Measurements from ENCODE around the gene COL16A1.

Gene COL16A1

GRCh38 chr1:31665234-31665878, 38.5 kb downstream of the COL16A1 start:
- DNase-seq (ENCODE audit: insufficient read length, low spot score) (no peak), FAIRE-seq (no peak)
- no peak for TF ChIP-seq POU2F2 (IDR thresholded peaks at IDR 0.05; ENCODE audit: low read depth, low read length)
- TF ChIP-seq PAX5 (IDR thresholded peaks at IDR 0.05; ENCODE audit: insufficient read depth, low read length, severe bottlenecking) = no peak

GRCh38 chr1:31664528-31664927, 39.3 kb downstream of the COL16A1 start:
- no peak for DNase-seq (ENCODE audit: insufficient read length, low spot score)
- FAIRE-seq = no peak
- TF ChIP-seq TAF1 (IDR thresholded peaks at IDR 0.05; ENCODE audit: low read depth, low read length) (no peak), POLR2A (IDR thresholded peaks at IDR 0.05; ENCODE audit: low read depth, low read length) (no peak), SPI1 (IDR thresholded peaks at IDR 0.05; ENCODE audit: low read depth, low read length) (no peak), POU2F2 (IDR thresholded peaks at IDR 0.05; ENCODE audit: low read depth, low read length) (no peak), PAX5 (IDR thresholded peaks at IDR 0.05; ENCODE audit: insufficient read depth, low read length, severe bottlenecking) (no peak)

GRCh38 chr1:31663622-31664452, 40.0 kb downstream of the COL16A1 start:
- FAIRE-seq (peak; percentile 82), DNase-seq (ENCODE audit: insufficient read length, low spot score) (peak; percentile 81)
- TF ChIP-seq TAF1 (IDR thresholded peaks at IDR 0.05; ENCODE audit: low read depth, low read length) (no peak), POLR2A (IDR thresholded peaks at IDR 0.05; ENCODE audit: low read depth, low read length) (no peak), SPI1 (IDR thresholded peaks at IDR 0.05; ENCODE audit: low read depth, low read length) (no peak), POU2F2 (IDR thresholded peaks at IDR 0.05; ENCODE audit: low read depth, low read length) (no peak), POLR2AphosphoS5 (IDR thresholded peaks at IDR 0.05; ENCODE audit: low read depth, low read length) (no peak), PAX5 (IDR thresholded peaks at IDR 0.05; ENCODE audit: insufficient read depth, low read length, severe bottlenecking) (no peak)

GRCh38 chr1:31662463-31662862, 41.4 kb downstream of the COL16A1 start:
- FAIRE-seq (no peak), DNase-seq (ENCODE audit: insufficient read length, low spot score) (no peak)
- TF ChIP-seq POU2F2 (IDR thresholded peaks at IDR 0.05; ENCODE audit: low read depth, low read length) (no peak), POLR2AphosphoS5 (IDR thresholded peaks at IDR 0.05; ENCODE audit: low read depth, low read length) (no peak), PAX5 (IDR thresholded peaks at IDR 0.05; ENCODE audit: insufficient read depth, low read length, severe bottlenecking) (no peak), SPI1 (IDR thresholded peaks at IDR 0.05; ENCODE audit: low read depth, low read length) (no peak), TAF1 (IDR thresholded peaks at IDR 0.05; ENCODE audit: low read depth, low read length) (no peak), POLR2A (IDR thresholded peaks at IDR 0.05; ENCODE audit: low read depth, low read length) (no peak)

- FAIRE-seq (no peak), DNase-seq (ENCODE audit: insufficient read length, low spot score) (no peak)
- TF ChIP-seq TAF1 (IDR thresholded peaks at IDR 0.05; ENCODE audit: low read depth, low read length) (no peak), SPI1 (IDR thresholded peaks at IDR 0.05; ENCODE audit: low read depth, low read length) (no peak), POLR2AphosphoS5 (IDR thresholded peaks at IDR 0.05; ENCODE audit: low read depth, low read length) (no peak), PAX5 (IDR thresholded peaks at IDR 0.05; ENCODE audit: insufficient read depth, low read length, severe bottlenecking) (no peak), POU2F2 (IDR thresholded peaks at IDR 0.05; ENCODE audit: low read depth, low read length) (no peak), POLR2A (IDR thresholded peaks at IDR 0.05; ENCODE audit: low read depth, low read length) (no peak)
These were observed 42.0 kb downstream of the COL16A1 start for GRCh38 chr1:31661856-31662255.

GRCh38 chr1:31660871-31661455, 42.9 kb downstream of the COL16A1 start:
- TF ChIP-seq POLR2AphosphoS5 (IDR thresholded peaks at IDR 0.05; ENCODE audit: low read depth, low read length) (no peak), SPI1 (IDR thresholded peaks at IDR 0.05; ENCODE audit: low read depth, low read length) (no peak), POLR2A (IDR thresholded peaks at IDR 0.05; ENCODE audit: low read depth, low read length) (no peak), PAX5 (IDR thresholded peaks at IDR 0.05; ENCODE audit: insufficient read depth, low read length, severe bottlenecking) (no peak), TAF1 (IDR thresholded peaks at IDR 0.05; ENCODE audit: low read depth, low read length) (no peak), POU2F2 (IDR thresholded peaks at IDR 0.05; ENCODE audit: low read depth, low read length) (no peak)
- DNase-seq (ENCODE audit: insufficient read length, low spot score) (no peak), FAIRE-seq (no peak)

GRCh38 chr1:31659889-31660288, 43.9 kb downstream of the COL16A1 start:
- TF ChIP-seq POLR2AphosphoS5 (IDR thresholded peaks at IDR 0.05; ENCODE audit: low read depth, low read length) (no peak), TAF1 (IDR thresholded peaks at IDR 0.05; ENCODE audit: low read depth, low read length) (no peak), PAX5 (IDR thresholded peaks at IDR 0.05; ENCODE audit: insufficient read depth, low read length, severe bottlenecking) (no peak), POU2F2 (IDR thresholded peaks at IDR 0.05; ENCODE audit: low read depth, low read length) (no peak), SPI1 (IDR thresholded peaks at IDR 0.05; ENCODE audit: low read depth, low read length) (no peak), POLR2A (IDR thresholded peaks at IDR 0.05; ENCODE audit: low read depth, low read length) (no peak)
- DNase-seq (ENCODE audit: insufficient read length, low spot score) (no peak), FAIRE-seq (no peak)

- DNase-seq (ENCODE audit: insufficient read length, low spot score) (no peak), FAIRE-seq (no peak)
- no peak for TF ChIP-seq POLR2A (IDR thresholded peaks at IDR 0.05; ENCODE audit: low read depth, low read length)
- no peak for TF ChIP-seq TAF1 (IDR thresholded peaks at IDR 0.05; ENCODE audit: low read depth, low read length)
- no peak for TF ChIP-seq SPI1 (IDR thresholded peaks at IDR 0.05; ENCODE audit: low read depth, low read length)
- no peak for TF ChIP-seq PAX5 (IDR thresholded peaks at IDR 0.05; ENCODE audit: insufficient read depth, low read length, severe bottlenecking)
- no peak for TF ChIP-seq POLR2AphosphoS5 (IDR thresholded peaks at IDR 0.05; ENCODE audit: low read depth, low read length)
- no peak for TF ChIP-seq POU2F2 (IDR thresholded peaks at IDR 0.05; ENCODE audit: low read depth, low read length)
These were observed 45.1 kb downstream of the COL16A1 start for GRCh38 chr1:31658721-31659120.

- no peak for TF ChIP-seq POLR2AphosphoS5 (IDR thresholded peaks at IDR 0.05; ENCODE audit: low read depth, low read length)
- no peak for TF ChIP-seq SPI1 (IDR thresholded peaks at IDR 0.05; ENCODE audit: low read depth, low read length)
- no peak for TF ChIP-seq POU2F2 (IDR thresholded peaks at IDR 0.05; ENCODE audit: low read depth, low read length)
- TF ChIP-seq POLR2A (IDR thresholded peaks at IDR 0.05; ENCODE audit: low read depth, low read length) = no peak
- TF ChIP-seq TAF1 (IDR thresholded peaks at IDR 0.05; ENCODE audit: low read depth, low read length) = no peak
- TF ChIP-seq PAX5 (IDR thresholded peaks at IDR 0.05; ENCODE audit: insufficient read depth, low read length, severe bottlenecking) = no peak
- FAIRE-seq (no peak), DNase-seq (ENCODE audit: insufficient read length, low spot score) (no peak)
These were observed 45.8 kb downstream of the COL16A1 start for GRCh38 chr1:31657972-31658510.

Data from GM12891 (cell line).